ENCODE results near the gene OR2M5. TPM values are rescaled to one million over a fixed set of nuclear protein-coding genes. Genes with fewer than 3 reads are reported as not detected.

The OR2M5 gene
- total and polyA plus RNA-seq, 2 of the 8 experiments (the other 6 are each of a cell fraction or from before 2014, with no cell fraction given): not detected

- TF ChIP-seq CTCF (IDR thresholded peaks at IDR 0.05; ENCODE audit: control extremely low read depth in 1 of 3, insufficient read depth in 1 of 3, low read depth in 1 of 3, low read length in 3 of 3): no peak
- TF ChIP-seq BACH1 (IDR thresholded peaks at IDR 0.05; ENCODE audit: low read length): no peak
- TF ChIP-seq BCL11A (IDR thresholded peaks at IDR 0.05; ENCODE audit: low read depth in 2 of 2, low read length in 2 of 2): no peak
- TF ChIP-seq NANOG (IDR thresholded peaks at IDR 0.05; ENCODE audit: insufficient read depth, low read depth, low read length, poor library complexity, severe bottlenecking): no peak
- TF ChIP-seq CTBP2 (IDR thresholded peaks at IDR 0.05; ENCODE audit: borderline replicate concordance, insufficient read depth, insufficient read length, low read length): no peak
- TF ChIP-seq GTF2F1 (IDR thresholded peaks at IDR 0.05; ENCODE audit: borderline replicate concordance, low read depth, low read length): no peak
Measured at GRCh38 chr1:248174521-248174920, 29.6 kb downstream of the OR2M5 start, which contains the start of gene OR2M2 (continued).
